Fibroblast of pulmonary artery (primary cell): ENCODE data around the gene PCDH15.
"Not testable (repeated sequence)": the region's sequence is repeated elsewhere in the genome, so short reads cannot be mapped to it uniquely, and the experiment has no call there.

ENCODE experiments used
- DNase-seq: peaks from one replicate; pipeline ENCODE4 v3.0.0-alpha.2; 2010; ENCODE audit warnings: low read depth
- H3K4me3 ChIP-seq: replicated peaks from 2 replicates; pipeline ENCODE4 v1.5.1; 2011; ENCODE audit warnings: low read depth, mild to moderate bottlenecking, control low read depth, low read length, moderate library complexity
- CTCF ChIP-seq: IDR thresholded peaks from 2 replicates; pipeline ENCODE4 v1.5.1; 2011; ENCODE audit warnings: mild to moderate bottlenecking, control low read depth, low read length, inconsistent platforms; ENCODE audit errors: missing control alignments

The PCDH15 gene

GRCh38 chr10:54550016-54550415 is 251.0 kb downstream of the PCDH15 start:
- no peak for TF ChIP-seq CTCF
- DNase-seq: no peak

DNA sequence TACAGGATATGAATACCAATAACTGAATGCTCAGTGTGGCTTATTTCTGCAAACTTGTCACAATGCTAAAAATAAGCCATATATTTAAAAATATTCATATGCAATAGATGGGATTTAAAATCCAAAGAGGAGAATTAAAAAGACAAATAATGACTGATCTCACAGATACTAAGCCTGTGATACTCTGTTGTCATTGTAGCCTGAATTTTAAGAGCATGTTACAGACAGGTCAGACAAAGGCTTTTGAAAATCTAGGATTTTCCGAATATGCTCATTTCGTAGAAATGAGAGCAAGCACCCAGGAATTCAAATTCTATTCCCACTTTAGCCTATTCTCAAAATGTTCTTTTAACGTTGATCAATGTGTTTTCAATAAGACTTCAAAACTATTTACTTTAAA is 269.7 kb downstream of the PCDH15 start:
- no peak overlapping the region for H3K4me3 ChIP-seq
- no peak for TF ChIP-seq CTCF
- no peak for DNase-seq

More at GRCh38 chr10:54550016-54550415, 251.0 kb downstream of the PCDH15 start:
- no peak overlapping the region for H3K4me3 ChIP-seq

- DNase-seq: no peak
- no peak overlapping the region for H3K4me3 ChIP-seq
- no peak for TF ChIP-seq CTCF
Observed at GRCh38 chr10:54530299-54530698, 270.7 kb downstream of the PCDH15 start.

DNA sequence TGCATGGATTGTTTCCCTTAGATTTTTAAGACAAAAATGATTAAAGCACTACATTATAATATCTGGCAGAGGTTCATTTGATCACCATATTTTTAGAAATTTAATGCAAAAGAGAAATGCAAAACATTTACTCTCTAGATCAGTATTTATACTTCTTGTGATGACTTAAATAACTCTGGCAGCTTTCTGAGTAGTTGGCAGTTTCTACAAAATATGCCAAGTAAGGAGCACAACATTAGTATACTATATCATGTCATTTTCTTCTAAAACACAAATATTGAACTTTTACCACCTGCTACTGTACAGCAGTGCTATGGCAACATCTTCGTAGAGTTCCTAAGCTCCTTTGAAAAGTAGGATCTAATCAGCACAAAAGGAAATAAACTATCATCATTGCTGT is 275.2 kb downstream of the PCDH15 start:
- DNase-seq: no peak
- TF ChIP-seq CTCF: no peak
- H3K4me3 ChIP-seq: no peak overlapping the region

DNA sequence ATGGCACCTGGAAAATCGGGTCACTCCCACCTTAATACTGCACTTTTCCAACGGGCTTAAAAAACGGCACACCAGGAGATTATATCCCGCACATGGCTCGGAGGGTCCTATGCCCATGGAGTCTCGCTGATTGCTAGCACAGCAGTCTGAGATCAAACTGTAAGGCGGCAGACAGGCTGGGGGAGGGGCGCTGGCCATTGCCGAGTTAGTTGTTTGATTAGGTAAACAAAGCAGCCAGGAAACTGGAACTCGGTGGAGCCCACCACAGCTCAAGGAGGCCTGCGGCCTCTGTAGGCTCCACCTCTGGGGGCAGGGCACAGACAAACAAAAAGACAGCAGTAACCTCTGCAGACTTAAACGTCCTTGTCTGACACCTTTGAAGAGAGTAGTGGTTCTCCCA is 285.8 kb downstream of the PCDH15 start:
- not testable (repeated sequence) for DNase-seq, H3K4me3 ChIP-seq

GRCh38 chr10:54503863-54504262 is 297.2 kb downstream of the PCDH15 start:
- H3K4me3 ChIP-seq: no peak overlapping the region
- no peak for DNase-seq
- no peak for TF ChIP-seq CTCF

DNA sequence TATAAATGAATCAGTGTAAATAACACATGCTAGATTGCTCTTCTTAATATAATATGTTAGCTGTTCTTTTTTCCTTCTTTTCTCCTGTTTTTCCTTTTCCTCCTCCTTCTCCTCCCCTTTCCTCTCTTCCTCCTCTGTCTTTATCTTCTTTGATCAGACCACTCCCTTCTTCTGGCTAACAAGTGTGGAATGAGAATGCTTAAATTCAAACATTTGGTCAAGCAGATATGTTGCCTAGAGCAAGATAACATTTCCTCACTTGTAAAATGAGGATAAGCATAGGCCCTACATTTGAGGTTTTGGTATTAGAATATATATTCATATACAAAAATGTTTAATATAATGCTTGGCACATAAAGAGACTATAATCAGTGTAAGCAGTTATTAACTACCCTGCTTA is 299.1 kb downstream of the PCDH15 start:
- no peak for TF ChIP-seq CTCF
- no peak overlapping the region for H3K4me3 ChIP-seq
- no peak for DNase-seq

DNA sequence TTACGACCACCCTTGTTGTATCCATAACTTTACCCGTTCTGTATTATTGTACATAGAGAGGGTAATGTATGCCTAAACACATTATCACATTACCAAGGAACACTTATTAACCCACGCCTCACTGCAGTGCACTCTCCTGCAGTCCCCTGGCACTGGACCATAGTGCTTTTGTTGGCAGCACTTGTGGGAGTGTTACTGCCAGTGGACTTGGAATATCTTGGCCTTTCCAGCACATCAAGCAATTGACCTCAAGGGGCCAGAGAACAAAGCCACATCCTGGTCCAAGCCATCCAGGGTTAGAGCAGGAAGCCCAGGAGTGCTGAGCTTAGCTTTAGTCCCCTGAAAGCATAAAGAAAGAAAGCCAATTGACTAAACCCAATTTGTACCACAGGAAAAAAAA is 304.2 kb downstream of the PCDH15 start:
- H3K4me3 ChIP-seq: no peak overlapping the region
- TF ChIP-seq CTCF: no peak
- no peak for DNase-seq
